Upper lobe of right lung (tissue), 1 donor: ENCODE measurements around the gene SH3BP2. TPM values are rescaled to one million over a fixed set of nuclear protein-coding genes. Genes with fewer than 3 reads are reported as not detected.

Experiments used
- ATAC-seq: fragments of 200-7000 bp; cut with Tn5 transposase; one replicate; pipeline ENCODE4 v1.9.1; 2020; ENCODE audit warnings: mild to moderate bottlenecking, moderate library complexity
- DNase-seq: peaks from one replicate; pipeline ENCODE4 v3.0.0-alpha.2; 2020
- H3K27ac ChIP-seq: fragments of 200-600 bp; one replicate; pipeline ENCODE4 v1.8.0; 2022
- H3K27me3 ChIP-seq: fragments of 200-600 bp; one replicate; pipeline ENCODE4 v1.8.0; 2022; ENCODE audit warnings: mild to moderate bottlenecking
- H3K36me3 ChIP-seq: fragments of 200-600 bp; one replicate; pipeline ENCODE4 v1.8.0; 2022
- H3K4me1 ChIP-seq: fragments of 200-600 bp; one replicate; pipeline ENCODE4 v1.8.0; 2022
- H3K4me3 ChIP-seq: fragments of 200-600 bp; one replicate; pipeline ENCODE4 v1.8.0; 2022; ENCODE audit warnings: mild to moderate bottlenecking
- H3K9me3 ChIP-seq: fragments of 200-600 bp; one replicate; pipeline ENCODE4 v1.8.0; 2022
- intact Hi-C: fragments of 100-400 bp; cut with DNase I; formaldehyde crosslinking; loops from one replicate; pipeline ENCODE4 v1.11.0; 2022
- total RNA-seq: library from RNA; stranded (reverse); fragmentation: NEBNext Ultra II Directional; extraction: Animal tissue kit (Norgen Biotek cat#: 25700); gene quantifications from one replicate; pipeline ENCODE4 v1.2.1, GENCODE V29; 2021
- TF ChIP-seq, protein P1 (sequence below): fragments of 200-600 bp; IDR thresholded peaks from one replicate; pipeline ENCODE4 v1.8.0; 2022; ENCODE audit warnings: antibody characterized with exemption
- donor health status: DM: no; HTN: yes; CAD: no; lungs with severe emphysema.

SH3BP2 gene
- total RNA-seq, 1 donor from 2014 or later: 99.0 TPM

DNA sequence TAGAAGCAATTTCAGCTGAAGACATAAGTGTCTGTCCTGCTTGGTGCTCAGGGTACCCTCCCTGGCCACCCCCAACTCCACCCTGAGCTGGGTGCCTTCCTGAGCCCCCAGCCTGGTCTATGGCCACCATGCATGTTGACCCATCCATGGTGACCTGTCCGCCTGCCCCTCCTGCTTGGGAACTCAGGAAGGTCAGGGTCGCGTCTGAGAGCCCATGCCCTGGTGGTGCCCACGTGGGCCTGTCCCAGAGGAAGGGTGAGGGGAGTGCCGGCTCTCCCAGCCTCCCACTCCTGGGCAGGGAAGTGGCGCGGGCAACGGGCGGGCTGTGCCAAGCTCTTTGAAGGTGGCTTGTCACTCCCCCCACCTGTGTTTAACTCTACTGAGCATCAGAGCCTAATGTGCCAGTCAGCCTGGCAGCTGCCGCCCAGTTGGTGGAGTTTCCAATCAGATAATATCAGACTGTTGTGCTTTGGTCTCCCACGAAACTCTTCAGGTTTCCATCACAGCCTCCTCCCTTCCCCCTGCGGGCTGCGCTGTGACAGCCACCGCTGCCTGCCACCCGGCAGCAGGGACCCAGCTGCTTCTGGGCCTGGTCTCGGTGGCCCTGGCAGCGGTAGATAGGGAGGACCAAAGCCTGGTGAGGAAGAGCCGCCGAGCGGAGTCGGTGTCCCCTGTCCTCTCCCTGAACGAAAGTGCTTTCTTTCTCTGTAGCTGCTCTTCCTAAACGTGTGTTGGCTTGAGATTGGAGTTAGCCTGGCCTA lies 4.8 kb downstream of the SH3BP2 start:
- Histone ChIP-seq H3K4me3 (peak overlapping the region; percentile 43), H3K4me1 (peaks cover 88% of the 10 kb centered on the region), H3K27me3 (no peaks in the 10 kb centered on the region), H3K9me3 (no peaks in the 10 kb centered on the region), H3K36me3 (no peaks in the 10 kb centered on the region), H3K27ac (peak overlapping the region; percentile 87)
- intact Hi-C loops: no loop called here
- DNase-seq: peak; percentile 65
- no peak for ATAC-seq
- TF ChIP-seq, protein P1, sequence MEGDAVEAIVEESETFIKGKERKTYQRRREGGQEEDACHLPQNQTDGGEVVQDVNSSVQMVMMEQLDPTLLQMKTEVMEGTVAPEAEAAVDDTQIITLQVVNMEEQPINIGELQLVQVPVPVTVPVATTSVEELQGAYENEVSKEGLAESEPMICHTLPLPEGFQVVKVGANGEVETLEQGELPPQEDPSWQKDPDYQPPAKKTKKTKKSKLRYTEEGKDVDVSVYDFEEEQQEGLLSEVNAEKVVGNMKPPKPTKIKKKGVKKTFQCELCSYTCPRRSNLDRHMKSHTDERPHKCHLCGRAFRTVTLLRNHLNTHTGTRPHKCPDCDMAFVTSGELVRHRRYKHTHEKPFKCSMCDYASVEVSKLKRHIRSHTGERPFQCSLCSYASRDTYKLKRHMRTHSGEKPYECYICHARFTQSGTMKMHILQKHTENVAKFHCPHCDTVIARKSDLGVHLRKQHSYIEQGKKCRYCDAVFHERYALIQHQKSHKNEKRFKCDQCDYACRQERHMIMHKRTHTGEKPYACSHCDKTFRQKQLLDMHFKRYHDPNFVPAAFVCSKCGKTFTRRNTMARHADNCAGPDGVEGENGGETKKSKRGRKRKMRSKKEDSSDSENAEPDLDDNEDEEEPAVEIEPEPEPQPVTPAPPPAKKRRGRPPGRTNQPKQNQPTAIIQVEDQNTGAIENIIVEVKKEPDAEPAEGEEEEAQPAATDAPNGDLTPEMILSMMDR: no peak

DNA sequence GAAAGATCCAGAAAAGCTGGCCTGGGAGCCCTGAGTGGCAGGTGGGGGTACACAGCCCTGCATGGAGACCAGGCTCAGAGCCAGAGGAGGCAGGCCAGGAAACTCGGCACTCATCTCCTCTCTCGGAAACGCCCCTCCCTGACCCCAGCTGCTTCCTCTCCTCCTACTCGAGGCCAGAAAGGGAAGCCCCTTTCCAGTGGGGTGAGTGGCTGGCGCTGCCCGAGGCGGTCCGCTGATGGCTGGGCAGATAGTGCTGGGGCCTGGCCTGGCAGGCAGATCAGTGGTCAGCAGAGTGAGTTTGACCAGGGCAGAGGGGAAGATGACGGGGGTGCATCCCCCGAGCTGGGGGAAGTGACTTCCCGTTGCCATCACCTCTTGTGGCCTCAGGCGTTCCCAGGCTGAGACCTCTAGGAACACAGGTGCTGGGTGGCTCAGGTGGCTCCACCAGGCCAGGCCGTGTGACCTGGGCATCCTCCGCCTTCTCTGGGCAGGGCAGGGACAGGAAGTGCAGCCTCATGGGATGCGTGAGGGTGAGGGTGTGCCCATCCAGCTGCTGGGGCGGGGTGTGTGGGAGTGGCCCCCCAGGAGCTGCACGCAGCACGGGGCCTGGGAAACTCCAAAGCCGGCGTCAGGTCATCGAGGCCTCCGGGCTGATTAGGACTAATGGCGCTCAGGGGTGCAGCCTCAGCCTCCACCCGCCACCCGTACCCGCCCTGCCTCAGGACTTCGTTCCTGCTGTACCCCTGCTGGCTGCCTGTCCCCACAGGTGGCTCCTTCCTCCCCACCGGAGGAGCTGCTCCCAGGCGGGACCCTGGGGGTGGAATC lies 5.7 kb downstream of the SH3BP2 start:
- H3K27me3 ChIP-seq: no peaks in the 10 kb centered on the region
- ATAC-seq (peak; percentile 55), DNase-seq (peak; percentile 85)
- TF ChIP-seq, protein P1: no peak
- H3K4me1 ChIP-seq: peaks cover 94% of the 10 kb centered on the region
- peak overlapping the region; percentile 43 for H3K4me3 ChIP-seq
- intact Hi-C loops: no loop called here
- peak overlapping the region; percentile 87 for H3K27ac ChIP-seq
- H3K9me3 ChIP-seq: no peaks in the 10 kb centered on the region
- no peaks in the 10 kb centered on the region for H3K36me3 ChIP-seq

DNA sequence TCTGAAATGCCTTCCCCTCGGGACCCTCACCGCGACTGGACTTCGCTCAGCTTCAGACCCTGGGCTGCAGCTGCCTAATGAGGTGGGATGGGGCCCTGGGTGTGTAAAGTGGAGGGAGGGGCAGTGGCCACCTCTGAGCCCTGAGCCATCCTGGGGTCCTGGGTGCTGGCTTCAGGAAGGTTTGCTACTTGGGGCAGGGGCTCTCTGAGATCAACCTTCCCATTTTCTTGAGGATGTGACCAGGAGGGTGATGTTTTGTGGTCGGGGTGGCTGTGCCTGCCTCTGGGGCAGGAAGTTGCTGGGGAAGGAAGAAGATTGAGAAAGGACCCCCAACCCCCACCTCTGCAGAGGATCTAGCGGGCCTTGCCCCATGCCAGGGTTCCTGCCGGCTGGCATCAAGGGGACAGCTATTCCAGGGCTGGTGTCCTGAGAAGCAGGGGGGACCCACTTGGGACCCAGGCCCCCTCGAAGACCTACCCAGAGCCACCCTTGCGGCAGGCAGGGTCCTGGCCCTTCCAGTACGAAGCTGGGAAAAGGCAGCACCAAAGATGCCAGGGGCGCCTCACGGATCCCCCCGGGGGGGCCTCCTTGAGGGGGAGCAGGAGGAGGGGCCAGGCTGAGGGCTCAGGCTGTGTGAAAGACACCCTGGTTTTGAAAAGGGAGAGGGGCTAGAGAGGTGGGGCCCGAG lies 6.5 kb downstream of the SH3BP2 start:
- Histone ChIP-seq H3K27ac (peak overlapping the region; percentile 87), H3K4me3 (peak overlapping the region; percentile 43), H3K4me1 (peaks cover 93% of the 10 kb centered on the region), H3K36me3 (no peaks in the 10 kb centered on the region), H3K9me3 (no peaks in the 10 kb centered on the region), H3K27me3 (no peaks in the 10 kb centered on the region)
- peak; percentile 13 for ATAC-seq
- TF ChIP-seq, protein P1: no peak
- intact Hi-C loops: no loop called here
- DNase-seq: peak; percentile 67

DNA sequence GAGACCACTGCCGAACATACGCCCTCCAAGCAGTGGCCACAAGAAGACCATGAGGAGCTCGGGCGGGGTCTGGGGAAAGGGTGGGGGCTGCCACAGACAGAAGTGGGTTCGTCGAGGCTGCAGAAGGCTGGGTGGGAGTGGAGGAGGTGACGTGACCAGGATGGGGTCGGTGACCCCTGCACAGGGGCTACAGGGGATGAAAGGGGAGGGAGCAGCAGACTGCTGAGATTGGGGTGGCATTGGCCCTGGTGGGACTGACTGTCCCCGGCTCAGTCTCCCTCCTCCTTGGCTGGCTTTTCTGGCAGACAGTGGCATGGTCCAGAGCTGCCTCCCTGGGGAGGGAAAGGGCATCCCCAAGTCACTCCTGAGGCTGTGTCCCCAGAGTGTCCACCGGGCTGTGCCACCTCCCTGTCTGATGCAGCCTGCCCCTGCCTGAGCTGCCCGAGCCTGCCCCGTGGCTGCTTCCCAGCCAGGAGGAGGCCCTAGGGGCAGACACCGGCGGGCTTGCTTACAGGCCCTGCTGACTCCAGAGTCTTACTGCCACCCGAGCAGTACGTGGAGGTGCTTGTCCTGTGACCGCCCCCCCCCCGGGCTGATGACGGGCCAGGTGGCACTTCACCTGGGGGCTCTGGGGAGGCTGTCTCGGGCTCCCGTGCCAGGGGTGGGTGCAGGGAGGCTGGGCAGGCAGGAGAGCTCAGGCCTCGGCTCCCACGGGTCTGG lies 7.2 kb downstream of the SH3BP2 start:
- intact Hi-C loops: no loop called here
- H3K4me1 ChIP-seq: peaks cover 93% of the 10 kb centered on the region
- ATAC-seq (peak; percentile 5), DNase-seq (peak; percentile 75)
- peak overlapping the region; percentile 87 for H3K27ac ChIP-seq
- no peaks in the 10 kb centered on the region for H3K9me3 ChIP-seq
- peak overlapping the region; percentile 43 for H3K4me3 ChIP-seq
- H3K36me3 ChIP-seq: no peaks in the 10 kb centered on the region
- H3K27me3 ChIP-seq: no peaks in the 10 kb centered on the region
- TF ChIP-seq, protein P1: no peak
